Stimulated activated CD8-positive, alpha-beta memory T cell treated with anti-CD3 and anti-CD28 coated beads, Interleukin-4, amount 100 ng/mL, for 4 hours (primary cell): ENCODE data around the gene ART1.
"Not testable (repeated sequence)": the region's sequence is repeated elsewhere in the genome, so short reads cannot be mapped to it uniquely, and the experiment has no call there.

ENCODE experiments used
- DNase-seq, 2 donors: peaks; one replicate each; pipeline ENCODE4 v3.0.0-alpha.2; 2020; ENCODE audit warnings: low read depth in 2 of 2, low spot score in 1 of 2

Gene ART1

DNA sequence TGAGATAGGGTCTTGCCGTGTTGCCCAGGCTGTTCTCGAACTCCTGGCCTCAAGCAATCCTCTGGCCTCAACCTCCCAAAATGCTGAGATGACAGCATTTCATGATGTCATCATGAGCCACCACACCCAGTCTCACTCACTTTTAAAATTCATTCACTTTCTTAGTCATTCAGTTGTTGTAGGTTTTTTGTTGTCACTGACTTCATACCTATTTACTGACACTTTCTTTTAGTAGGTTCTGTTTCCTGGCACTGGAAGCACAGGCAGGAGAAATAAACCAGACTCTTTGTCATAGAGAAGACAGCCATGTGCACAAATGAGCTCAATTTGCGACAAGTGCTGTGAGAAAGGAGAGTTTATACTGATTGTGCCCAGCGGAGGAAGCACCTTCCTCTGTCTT is 13.6 kb upstream of the ART1 start:
- DNase-seq, result no peak

DNA sequence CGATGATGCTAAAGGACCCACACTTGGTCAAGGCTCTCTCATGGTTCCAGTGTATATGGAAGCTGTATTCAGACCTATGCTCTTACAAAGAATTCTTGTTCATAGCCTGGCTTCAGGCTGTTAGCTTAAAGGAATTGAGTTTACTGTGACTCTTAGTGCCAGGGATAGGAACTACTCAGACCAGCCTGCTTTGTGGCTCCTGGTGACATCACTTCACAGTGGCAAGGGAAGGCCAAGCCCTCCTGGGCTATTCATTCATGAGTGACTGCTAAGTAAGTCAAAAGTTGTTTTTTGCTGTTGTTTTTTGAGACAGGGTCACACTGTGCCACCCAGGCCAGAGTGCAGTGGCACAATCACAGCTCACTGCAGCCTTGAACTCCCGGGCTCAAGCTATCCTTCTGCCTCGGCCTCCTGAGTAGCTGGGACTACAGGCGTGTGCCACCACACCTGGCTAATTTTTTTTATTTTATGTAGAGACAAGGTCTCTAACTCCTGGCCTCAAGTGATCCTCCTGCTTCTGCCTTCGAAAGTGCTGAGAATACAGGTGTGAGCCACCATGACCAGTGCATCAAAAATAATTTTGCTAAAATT is 12.8 kb upstream of the ART1 start:
- no peak for DNase-seq

DNA sequence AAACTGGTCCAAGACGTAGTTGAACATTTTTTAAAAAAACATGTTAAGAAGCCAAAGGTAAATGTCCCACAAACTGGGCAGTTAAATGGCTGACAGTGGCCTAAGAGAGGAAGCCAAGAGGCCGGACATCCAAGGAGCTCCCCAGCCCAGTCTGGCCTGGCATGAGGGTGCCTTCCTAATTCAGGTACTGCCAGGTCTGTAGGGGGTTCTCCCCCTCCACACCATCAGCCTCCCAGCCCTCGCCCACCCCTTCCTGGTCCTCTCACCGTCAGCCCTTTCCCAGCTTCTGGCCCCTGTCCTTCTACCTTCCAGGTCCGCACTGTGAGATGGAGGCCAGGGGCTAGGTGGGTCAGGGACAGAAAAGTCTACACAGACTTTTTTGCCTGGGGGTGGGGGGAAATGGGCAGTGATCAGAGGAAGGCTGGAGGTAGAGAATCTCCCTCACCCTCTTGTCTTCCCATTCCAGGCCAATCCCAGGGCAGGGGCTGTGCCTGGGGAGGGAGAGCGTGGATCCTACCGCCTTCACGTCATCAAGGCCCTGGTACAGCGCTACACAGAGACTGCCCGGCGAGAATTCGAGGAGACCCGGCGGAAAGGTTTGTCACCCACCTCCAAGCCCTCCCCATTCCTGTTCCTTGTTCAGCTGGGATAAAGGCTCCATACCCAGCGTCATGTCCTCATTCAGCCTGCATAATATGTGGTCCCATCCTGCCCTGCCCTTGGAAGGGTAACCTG is 9.1 kb upstream of the ART1 start:
- DNase-seq, result no peak

DNA sequence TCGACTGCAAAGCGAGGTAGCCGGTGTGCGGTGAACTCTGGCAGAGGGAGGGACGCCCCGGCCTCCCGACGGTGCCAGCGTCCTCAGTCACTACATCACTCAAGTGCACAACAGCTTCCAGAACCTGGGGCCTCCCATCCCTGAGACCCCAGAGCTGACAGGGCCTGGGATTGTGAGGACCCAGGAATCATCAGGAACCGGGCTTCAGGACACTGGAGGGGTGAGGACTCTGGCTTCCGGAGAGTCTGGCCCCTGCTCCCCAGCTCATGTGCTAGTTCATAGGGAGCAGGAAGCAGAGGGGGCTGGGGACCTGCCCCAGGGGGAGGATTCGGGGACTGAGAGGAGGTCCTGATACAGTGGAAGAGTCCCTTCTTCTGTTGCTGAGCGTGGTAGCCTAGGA is 7.7 kb upstream of the ART1 start:
- DNase-seq, result no peak

DNA sequence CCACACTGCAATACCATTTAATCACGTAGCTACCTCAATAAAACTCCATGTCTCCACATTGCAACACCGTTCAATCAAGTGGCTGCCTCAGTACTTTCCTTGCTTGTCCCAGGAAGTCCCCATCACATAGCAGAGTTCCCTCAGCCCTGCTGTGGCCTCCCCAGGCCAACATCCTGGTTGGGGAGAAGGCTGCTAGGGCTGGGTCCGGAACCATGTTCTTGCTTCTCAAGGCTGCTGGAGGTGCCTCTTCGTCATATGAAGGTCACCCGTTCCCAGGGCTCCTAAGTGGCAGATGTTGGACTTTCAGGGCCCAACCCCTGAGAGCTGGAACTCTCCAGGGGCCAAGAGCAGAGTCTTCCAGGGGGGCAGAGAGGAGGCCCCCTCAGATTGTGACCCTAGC is 6.4 kb upstream of the ART1 start:
- DNase-seq, result no peak

DNA sequence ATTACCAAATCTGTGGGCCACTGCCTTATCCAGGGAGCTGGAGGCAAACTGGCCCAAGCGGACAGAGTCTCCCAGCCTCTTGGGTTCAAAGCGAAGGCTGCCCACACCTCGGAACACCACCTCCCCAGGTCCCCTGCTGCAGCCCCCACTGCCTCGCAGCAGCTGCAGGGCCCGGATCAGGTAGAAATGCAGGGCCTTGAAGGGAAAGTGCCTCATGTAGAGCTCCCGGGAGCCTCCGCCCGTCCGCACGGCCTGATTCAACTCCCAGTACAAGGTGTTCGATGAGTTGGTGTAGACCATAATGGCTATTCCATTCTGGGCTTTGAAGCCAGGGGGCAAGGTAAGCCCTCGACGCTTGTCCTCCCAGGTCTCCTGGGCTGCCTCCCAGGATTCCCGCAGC is 5.1 kb upstream of the ART1 start:
- DNase-seq, result no peak

DNA sequence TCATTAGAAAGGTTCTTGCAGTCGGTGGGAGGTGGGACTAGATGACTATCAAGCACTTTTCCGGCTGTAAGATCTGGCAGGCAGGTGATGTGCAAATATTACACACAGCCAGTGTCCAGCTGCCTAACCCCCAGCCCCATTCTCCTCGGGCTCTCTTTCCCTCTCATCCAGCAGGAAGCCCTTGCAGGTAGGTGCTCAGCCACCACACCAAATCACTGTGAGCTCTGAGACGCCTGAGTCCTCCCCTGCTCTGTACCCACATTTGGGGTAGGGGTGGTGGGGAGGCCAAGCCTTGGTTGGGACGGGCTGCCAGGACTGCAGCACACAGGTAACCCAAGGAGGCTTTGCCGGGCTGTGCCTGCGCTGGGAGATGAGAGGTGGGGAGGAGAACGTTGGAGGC is 3.7 kb upstream of the ART1 start:
- no peak for DNase-seq

DNA sequence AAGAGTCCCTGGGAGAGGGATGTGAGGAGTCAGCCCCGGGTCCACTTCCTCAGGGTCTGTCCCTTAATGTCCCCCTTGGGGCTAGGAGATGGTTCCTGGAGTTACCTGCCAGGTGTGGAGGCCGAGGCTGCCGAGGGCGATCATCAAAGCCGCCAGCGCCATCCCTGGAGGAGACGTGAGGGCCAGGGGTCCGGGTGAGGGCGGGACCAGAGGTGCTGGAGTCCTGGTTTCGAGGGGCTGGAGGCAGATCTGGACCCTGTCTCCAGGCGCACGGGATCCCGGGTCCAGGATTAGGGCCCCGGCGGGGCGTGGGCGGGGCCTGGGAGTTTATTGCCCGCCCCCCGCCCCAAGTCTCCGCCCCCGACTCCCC is 3.2 kb upstream of the ART1 start, which contains the start of gene ART5:
Gene ART5, minus strand, starts transcription at position 292 of the 370 bp plus-strand sequence. Its CDS starts 130 bp downstream, at position 162.
- DNase-seq, result no peak

DNA sequence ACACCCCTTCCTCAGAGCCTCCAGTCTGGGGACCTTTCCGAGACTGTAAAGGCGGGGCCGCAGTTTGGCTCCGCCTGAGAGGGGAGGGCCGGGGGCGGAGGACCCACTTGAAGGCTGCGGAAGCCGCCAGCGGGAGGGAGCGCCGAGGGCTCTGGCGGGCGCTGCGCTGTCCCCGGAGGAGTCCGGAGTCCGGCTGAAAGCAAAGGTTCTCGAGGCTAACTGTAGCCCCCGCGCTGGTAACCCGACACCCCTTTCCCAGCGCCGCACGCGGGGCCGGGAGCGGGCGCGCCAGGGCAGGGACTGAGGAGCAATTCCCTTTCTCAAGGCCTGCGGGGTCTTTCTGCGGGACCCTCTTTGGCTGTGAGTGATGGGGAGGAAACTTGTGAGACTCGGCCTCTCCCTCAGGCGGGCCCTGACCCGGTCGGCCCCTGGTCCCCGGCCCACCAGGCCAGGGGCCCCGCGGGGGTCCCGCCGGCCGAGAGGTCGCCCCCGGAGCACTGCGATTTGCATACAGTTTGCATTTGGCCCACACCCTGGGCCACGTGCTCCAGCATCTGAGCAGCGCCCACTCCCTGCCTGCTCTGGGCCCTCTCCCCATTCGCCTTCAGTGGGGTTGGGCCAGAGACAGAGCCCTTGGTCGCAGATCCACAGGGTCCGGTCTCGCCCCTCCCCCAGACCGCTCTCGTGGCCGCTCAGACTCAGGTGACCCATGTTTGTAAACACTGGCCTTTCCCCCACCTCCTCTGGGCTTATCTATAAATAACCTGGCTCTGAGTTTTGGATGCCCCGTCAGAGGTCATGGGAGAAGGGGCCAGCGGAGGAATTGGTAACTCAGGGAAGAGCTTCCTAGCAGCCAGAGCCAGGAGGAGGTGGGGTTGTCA is 2.6 kb upstream of the ART1 start:
- DNase-seq, result peak; percentile 8 to 60

DNA sequence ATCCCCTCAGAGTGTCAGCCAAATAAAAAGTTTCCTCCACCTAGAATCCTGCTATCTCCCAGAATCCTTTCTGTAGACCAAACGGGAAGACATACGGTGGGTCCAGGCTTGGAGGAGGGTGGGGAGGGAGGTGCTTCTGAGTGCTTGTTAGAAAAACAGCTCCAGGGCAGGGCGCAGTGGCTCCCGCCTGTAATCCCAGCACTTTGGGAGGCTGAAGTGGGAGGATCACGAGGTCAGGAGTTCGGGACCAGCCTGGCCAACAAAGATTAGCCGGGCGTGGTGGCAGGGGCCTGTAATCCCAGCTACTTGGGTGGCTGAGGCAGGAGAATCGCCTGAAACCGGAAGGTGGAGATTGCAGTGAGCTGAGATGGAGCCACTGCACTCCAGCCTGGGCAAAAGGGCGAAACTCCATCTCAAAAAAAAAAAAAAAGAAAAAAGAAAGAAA is 1.8 kb upstream of the ART1 start:
- DNase-seq, result not testable (repeated sequence)

DNA sequence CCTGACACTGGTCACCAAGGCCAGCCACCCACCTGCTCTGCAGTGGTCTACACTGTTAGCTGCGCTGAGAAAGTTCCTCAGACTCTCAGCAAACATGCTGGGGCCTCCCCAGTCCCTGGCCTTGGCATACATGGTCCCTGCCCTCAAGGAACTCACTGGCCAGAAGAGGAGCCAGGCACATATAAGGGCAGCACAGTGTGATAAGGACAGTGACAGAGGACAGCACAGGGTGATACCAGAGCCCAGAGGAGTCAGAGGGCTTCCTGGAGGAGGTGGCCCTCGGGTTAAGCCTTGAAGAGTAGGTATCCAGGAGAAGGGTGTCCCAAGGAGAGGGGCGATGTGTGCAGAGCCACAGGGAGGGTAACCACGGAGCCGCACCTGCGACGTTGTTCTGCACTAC is 624 bp downstream of the ART1 start:
- no peak for DNase-seq

DNA sequence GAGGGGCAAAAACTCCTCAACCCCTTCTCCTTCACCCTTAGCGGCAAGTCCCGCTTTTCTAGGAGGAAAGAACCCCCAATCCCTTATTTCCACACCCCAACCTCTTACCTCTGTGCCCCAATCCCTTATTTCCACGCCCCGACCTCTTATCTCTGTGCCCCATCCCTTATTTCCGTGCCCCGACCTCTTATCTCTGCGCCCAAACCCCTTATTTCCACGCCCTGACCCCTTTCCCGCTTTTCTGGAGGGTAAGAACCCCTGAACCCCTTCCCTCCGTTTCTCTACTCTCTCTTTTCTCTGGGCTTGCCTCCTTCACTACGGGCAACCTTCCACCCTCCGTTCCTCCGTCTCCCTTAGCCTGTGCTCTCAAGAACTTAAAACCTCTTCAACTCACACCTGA is 3.9 kb downstream of the ART1 start:
- DNase-seq, result not testable (repeated sequence)

DNA sequence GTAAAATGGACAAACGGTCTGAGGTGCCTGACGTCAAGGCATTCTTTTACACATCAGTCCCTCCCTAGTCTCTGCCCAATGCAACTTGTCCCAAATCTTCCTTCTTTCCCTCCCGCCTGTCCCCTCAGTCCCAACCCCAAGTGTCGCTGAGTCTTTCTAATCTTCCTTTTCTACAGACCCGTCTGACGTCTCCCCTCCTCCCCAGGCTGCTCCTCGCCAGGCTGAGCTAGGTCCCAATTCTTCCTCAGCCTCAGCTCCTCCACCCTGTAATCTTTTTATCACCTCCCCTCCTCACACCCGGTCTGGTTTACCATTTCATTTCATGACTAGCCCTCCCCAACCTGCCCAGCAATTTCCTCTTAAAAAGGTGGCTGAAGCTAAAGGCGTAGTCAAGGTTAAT is 4.4 kb downstream of the ART1 start:
- not testable (repeated sequence) for DNase-seq

DNA sequence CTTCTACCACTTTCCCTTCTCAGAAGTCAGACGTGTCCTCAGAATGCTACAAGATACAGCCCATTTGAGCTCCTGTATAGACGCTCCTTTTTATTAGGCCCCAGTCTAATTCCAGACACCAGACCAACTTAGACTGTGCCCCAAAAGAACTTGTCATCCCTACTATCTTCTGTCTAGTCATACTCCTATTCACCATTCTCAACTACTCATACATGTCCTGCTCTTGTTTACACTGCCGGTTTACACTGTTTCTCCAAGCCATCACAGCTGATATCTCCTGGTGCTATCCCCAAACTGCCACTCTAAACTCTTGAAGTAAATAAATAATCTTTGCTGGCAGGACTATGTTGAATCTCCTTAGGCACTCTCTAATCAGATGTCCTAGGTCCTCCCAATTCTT is 7.6 kb downstream of the ART1 start:
- not testable (repeated sequence) for DNase-seq

DNA sequence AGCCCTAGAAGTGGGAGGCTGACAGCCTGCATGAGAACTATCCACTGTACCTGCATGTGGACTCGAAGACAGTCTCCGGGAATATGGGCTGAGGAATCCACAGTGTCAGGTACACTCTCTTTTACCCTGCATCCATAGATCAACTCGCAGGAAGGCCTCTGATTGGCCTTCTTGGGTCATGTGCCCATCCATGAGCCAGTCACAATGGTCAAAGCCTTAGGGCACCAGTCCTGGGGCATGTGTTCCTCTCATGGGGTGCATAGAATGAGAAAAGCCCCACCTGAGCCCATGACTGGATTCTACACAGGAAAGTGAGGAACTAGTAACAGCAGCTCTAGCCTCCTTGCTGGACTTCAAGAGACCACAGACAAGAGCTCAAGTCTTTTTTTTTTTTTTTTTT is 10.6 kb downstream of the ART1 start:
- no peak for DNase-seq

DNA sequence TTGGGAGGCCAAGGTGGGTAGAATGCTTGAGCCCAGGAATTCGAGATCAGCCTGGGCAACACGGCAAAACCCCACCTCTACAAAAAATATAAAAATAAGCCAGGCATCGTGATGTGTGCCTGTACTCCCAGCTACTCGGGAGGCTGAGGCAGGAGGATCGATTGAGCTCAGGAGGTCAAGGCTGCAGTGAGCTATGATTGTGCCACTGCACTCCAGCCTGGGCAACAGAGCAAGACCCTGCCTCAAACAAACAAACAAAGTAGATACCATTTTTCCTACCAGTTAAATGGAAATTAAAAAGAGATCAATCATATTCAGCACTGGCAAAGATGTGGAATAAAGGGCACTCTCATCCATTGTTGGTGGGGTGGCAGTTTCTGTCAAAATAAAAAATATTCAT is 12.4 kb downstream of the ART1 start:
- DNase-seq, result not testable (repeated sequence)

DNA sequence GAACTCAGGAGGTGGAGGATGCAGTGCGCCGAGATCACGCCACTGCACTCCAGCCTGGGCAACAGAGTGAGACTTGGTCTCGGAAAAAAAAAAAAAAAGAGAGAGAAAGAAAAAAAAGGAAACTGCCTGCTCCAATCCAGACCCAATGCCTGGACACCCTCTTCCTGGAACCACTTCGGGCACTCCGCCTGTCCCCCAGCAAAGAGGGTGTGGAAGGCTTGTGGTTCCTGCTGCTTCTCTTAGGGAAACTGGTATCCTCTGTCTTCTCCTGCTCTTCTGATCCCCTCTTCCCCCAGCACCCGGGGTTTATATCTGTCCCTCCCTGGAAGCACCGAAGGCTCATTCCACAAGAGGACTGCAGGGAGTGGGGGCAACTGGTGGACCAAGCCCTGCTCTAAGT is 13.3 kb downstream of the ART1 start:
- DNase-seq, result no peak

DNA sequence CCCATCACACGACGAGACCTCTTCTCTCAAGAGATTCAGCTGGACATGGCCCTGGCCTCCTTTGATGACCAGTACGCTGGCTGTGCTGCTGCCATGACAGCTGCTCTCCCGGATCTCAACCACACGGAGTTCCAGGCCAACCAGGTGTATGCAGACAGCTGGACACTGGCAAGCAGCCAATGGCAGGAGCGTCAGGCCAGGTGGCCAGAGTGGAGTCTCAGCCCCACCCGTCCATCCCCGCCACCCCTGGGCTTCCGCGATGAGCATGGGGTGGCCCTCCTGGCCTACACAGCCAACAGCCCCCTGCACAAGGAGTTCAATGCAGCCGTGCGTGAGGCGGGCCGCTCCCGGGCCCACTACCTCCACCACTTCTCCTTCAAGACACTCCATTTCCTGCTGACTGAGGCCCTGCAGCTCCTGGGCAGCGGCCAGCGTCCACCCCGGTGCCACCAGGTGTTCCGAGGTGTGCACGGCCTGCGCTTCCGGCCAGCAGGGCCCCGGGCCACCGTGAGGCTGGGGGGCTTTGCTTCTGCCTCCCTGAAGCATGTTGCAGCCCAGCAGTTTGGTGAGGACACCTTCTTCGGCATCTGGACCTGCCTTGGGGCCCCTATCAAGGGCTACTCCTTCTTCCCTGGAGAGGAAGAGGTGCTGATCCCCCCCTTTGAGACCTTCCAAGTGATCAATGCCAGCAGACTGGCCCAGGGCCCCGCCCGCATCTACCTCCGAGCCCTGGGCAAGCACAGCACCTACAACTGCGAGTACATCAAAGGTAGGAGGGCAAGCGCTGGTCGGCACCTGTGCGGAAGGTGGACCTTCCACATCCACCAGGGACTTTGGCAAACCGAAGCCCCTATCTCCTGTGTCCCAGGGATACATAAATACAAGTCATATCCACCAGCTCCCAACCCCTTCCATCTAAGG is 14.9 kb downstream of the ART1 start:
- DNase-seq, result no peak

DNA sequence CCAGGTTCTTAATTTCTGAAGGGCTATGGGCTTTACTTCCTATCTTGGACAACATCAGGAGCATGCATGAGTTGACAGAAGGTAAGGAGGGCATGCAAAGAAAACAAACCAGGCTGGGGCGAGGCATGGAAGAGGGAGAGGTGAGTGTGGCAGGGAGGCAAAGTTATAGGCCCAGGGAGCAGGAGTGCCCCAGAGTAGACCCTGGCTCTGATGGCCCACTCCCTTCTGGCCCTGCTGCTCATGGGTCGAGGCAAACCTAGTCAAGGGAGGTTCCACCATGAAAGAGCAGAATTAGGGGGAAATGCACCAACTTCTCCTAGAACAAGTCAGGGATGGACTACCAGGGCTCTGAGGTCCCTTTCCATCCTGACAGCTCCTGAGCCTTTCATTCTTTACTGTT is 16.0 kb downstream of the ART1 start:
- DNase-seq, result no peak

DNA sequence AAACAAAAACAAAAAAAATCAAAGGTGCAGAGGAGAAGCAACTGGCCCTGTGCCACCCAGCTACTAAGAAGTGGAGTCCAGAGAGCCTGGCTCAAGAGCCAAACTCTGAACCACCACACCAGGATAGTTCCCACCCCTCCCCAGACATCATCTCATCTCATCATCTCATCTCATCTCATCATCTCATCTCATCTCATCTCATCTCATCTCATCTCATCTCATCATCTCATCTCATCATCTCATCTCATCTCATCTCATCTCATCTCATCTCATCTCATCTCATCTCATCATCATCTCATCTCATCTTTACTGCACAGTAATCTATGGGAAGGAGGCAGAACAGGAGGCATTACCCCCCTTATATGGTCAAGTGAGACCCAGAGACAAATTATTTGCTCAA is 17.9 kb downstream of the ART1 start:
- DNase-seq, result no peak

DNA sequence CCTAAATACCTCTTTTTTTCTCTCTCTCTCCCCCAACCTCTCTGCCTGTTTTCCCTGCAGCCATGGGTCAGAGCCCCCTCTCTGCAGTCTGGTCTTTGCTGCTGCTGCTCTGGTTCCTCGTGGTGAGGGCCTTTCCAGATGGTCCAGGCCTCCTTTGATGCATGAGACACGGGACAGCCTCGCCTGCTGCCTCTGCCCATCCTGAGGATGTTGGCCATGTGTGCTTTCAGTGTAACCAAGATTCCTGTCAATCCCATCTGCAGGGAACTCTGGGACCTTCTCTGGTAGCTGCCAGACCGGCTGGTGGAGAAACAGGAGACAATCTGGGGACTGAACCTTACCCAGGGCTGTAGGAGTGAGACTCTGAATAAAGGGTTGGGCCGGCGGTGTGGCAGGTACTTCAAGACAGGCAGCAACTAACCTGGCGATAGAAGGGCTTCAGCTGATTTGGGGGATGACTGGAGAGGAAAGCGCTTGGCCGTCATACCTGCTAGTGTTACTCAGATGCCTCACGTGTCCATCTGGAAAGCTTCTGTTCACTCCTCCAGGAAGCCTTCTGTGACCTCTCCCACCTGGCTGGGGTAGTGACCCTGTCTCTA is 19.2 kb downstream of the ART1 start:
- no peak for DNase-seq
